ENCODE results near the gene PHACTR1.

PHACTR1 gene

GRCh38 chr6:13024616-13025015 is 308.0 kb downstream of the PHACTR1 start:
- no peak for DNase-seq (ENCODE audit: low read depth in 1 of 2, low spot score in 1 of 2)

GRCh38 chr6:13025893-13026499 is 309.4 kb downstream of the PHACTR1 start:
- DNase-seq (ENCODE audit: low read depth in 1 of 2, low spot score in 1 of 2) = no peak

- no peak for DNase-seq (ENCODE audit: low read depth in 1 of 2, low spot score in 1 of 2)
Measured at GRCh38 chr6:13026557-13026956, 310.0 kb downstream of the PHACTR1 start.

GRCh38 chr6:13027207-13027606 is 310.6 kb downstream of the PHACTR1 start:
- DNase-seq (ENCODE audit: low read depth in 1 of 2, low spot score in 1 of 2) = no peak

- no peak for DNase-seq (ENCODE audit: low read depth in 1 of 2, low spot score in 1 of 2)
Measured at GRCh38 chr6:13030396-13030795, 313.8 kb downstream of the PHACTR1 start.

GRCh38 chr6:13032566-13032965 is 316.0 kb downstream of the PHACTR1 start:
- no peak for DNase-seq (ENCODE audit: low read depth in 1 of 2, low spot score in 1 of 2)

- no peak for DNase-seq (ENCODE audit: low read depth in 1 of 2, low spot score in 1 of 2)
Measured at GRCh38 chr6:13033145-13033544, 316.6 kb downstream of the PHACTR1 start.

- DNase-seq (ENCODE audit: low read depth in 1 of 2, low spot score in 1 of 2) = no peak
Measured at GRCh38 chr6:13034316-13034715, 317.7 kb downstream of the PHACTR1 start.

GRCh38 chr6:13035606-13036005 is 319.0 kb downstream of the PHACTR1 start:
- DNase-seq (ENCODE audit: low read depth in 1 of 2, low spot score in 1 of 2) = no peak

- no peak for DNase-seq (ENCODE audit: low read depth in 1 of 2, low spot score in 1 of 2)
Measured at GRCh38 chr6:13038315-13038714, 321.7 kb downstream of the PHACTR1 start.

- DNase-seq (ENCODE audit: low read depth in 1 of 2, low spot score in 1 of 2) = no peak
Measured at GRCh38 chr6:13038741-13039190, 322.2 kb downstream of the PHACTR1 start.

GRCh38 chr6:13044390-13044789 is 327.8 kb downstream of the PHACTR1 start:
- no peak for DNase-seq (ENCODE audit: low read depth in 1 of 2, low spot score in 1 of 2)

- DNase-seq (ENCODE audit: low read depth in 1 of 2, low spot score in 1 of 2) = no peak
Measured at GRCh38 chr6:13044896-13045295, 328.3 kb downstream of the PHACTR1 start.

GRCh38 chr6:13045676-13046075 is 329.1 kb downstream of the PHACTR1 start:
- DNase-seq (ENCODE audit: low read depth in 1 of 2, low spot score in 1 of 2) = no peak

- no peak for DNase-seq (ENCODE audit: low read depth in 1 of 2, low spot score in 1 of 2)
Measured at GRCh38 chr6:13046084-13046483, 329.5 kb downstream of the PHACTR1 start.

GRCh38 chr6:13048113-13048512 is 331.5 kb downstream of the PHACTR1 start:
- DNase-seq (ENCODE audit: low read depth in 1 of 2, low spot score in 1 of 2) = no peak

- no peak for DNase-seq (ENCODE audit: low read depth in 1 of 2, low spot score in 1 of 2)
Measured at GRCh38 chr6:13049666-13050254, 333.2 kb downstream of the PHACTR1 start.

GRCh38 chr6:13053006-13053461 is 336.5 kb downstream of the PHACTR1 start:
- no peak for DNase-seq (ENCODE audit: low read depth in 1 of 2, low spot score in 1 of 2)

GRCh38 chr6:13058051-13058450 is 341.5 kb downstream of the PHACTR1 start:
- no peak for DNase-seq (ENCODE audit: low read depth in 1 of 2, low spot score in 1 of 2)

- no peak for DNase-seq (ENCODE audit: low read depth in 1 of 2, low spot score in 1 of 2)
Measured at GRCh38 chr6:13059026-13059425, 342.5 kb downstream of the PHACTR1 start.

- no peak for DNase-seq (ENCODE audit: low read depth in 1 of 2, low spot score in 1 of 2)
Measured at GRCh38 chr6:13063300-13063918, 346.8 kb downstream of the PHACTR1 start.

GRCh38 chr6:13065581-13065980 is 349.0 kb downstream of the PHACTR1 start:
- no peak for DNase-seq (ENCODE audit: low read depth in 1 of 2, low spot score in 1 of 2)

GRCh38 chr6:13066050-13066449 is 349.5 kb downstream of the PHACTR1 start:
- no peak for DNase-seq (ENCODE audit: low read depth in 1 of 2, low spot score in 1 of 2)

Measured in activated T-helper 1 cell treated with anti-CD3 and anti-CD28 coated beads, Interleukin-2, amount 50 U/mL, for 16 hours (primary cell).